HFF-Myc (cell line): ENCODE data around the gene SPACA4.
"Not testable (repeated sequence)": the region's sequence is repeated elsewhere in the genome, so short reads cannot be mapped to it uniquely, and the experiment has no call there.

Experiments
- DNase-seq: peaks from one replicate; pipeline ENCODE4 v3.0.0-alpha.2; 2011; ENCODE audit warnings: low read depth; ENCODE audit errors: extremely low read depth
- H3K4me3 ChIP-seq: replicated peaks from 2 replicates; pipeline ENCODE4 v1.5.1; 2011; ENCODE audit warnings: low read depth, mild to moderate bottlenecking, control low read depth, low read length
- TF ChIP-seq, protein P1 (sequence below): IDR thresholded peaks from 2 replicates; pipeline ENCODE4 v1.5.1; 2012; ENCODE audit warnings: mild to moderate bottlenecking, low read depth, low read length, control low read depth; ENCODE audit errors: missing control alignments

SPACA4 gene

DNA sequence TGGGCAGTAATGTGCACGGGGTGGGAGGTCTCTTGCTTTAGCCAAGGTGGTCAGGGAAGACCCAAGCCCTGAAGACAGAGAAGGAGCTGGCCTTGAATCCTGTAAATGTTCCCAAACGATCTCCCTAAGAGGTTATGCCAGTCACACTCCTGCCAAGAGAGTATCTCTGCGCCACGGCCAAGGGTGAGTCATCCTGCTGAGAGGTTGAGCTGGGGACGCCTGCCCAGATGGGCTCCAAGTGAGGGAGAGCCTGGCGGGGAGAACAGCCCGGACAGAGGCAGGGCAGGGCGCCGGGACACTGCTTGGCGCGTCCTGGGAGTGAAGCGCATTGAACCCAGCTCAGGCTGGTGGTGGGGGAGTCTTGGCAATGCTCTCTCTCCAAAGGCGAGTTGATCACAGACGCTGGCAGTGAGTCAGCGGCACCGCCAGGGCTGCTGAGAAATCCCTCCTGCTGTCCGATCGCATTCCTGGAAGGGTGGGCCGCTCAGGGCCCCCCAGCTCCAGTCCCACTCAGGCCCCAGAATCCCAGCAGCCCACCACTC lies 38.1 kb upstream of the SPACA4 start:
- peak; percentile 77 for DNase-seq
- TF ChIP-seq, protein P1, sequence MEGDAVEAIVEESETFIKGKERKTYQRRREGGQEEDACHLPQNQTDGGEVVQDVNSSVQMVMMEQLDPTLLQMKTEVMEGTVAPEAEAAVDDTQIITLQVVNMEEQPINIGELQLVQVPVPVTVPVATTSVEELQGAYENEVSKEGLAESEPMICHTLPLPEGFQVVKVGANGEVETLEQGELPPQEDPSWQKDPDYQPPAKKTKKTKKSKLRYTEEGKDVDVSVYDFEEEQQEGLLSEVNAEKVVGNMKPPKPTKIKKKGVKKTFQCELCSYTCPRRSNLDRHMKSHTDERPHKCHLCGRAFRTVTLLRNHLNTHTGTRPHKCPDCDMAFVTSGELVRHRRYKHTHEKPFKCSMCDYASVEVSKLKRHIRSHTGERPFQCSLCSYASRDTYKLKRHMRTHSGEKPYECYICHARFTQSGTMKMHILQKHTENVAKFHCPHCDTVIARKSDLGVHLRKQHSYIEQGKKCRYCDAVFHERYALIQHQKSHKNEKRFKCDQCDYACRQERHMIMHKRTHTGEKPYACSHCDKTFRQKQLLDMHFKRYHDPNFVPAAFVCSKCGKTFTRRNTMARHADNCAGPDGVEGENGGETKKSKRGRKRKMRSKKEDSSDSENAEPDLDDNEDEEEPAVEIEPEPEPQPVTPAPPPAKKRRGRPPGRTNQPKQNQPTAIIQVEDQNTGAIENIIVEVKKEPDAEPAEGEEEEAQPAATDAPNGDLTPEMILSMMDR, result no peak
- 0 out of 2 replicates have a peak overlapping the region, but pooled peaks have one; percentile 15 for H3K4me3 ChIP-seq

DNA sequence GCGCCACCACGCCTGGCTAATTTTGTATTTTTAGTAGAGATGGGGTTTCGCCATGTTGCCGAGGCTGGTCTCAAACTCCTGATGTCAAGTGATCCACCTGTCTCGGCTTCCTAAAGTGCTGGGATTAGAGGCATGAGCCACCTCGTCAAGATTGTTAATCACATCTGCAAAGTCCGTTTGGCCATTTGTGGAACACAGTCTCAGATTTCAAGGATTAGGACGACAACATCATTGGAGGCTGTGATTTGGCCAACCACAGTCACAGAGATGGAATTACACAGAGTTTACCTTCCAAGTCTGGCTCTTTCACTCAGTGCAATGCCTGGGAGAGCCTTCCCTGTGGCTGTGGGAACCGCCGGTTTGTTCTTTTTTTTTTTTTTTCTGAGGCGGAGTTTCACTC lies 36.7 kb upstream of the SPACA4 start:
- TF ChIP-seq, protein P1, result no peak
- no peak for DNase-seq
- no peak overlapping the region for H3K4me3 ChIP-seq

DNA sequence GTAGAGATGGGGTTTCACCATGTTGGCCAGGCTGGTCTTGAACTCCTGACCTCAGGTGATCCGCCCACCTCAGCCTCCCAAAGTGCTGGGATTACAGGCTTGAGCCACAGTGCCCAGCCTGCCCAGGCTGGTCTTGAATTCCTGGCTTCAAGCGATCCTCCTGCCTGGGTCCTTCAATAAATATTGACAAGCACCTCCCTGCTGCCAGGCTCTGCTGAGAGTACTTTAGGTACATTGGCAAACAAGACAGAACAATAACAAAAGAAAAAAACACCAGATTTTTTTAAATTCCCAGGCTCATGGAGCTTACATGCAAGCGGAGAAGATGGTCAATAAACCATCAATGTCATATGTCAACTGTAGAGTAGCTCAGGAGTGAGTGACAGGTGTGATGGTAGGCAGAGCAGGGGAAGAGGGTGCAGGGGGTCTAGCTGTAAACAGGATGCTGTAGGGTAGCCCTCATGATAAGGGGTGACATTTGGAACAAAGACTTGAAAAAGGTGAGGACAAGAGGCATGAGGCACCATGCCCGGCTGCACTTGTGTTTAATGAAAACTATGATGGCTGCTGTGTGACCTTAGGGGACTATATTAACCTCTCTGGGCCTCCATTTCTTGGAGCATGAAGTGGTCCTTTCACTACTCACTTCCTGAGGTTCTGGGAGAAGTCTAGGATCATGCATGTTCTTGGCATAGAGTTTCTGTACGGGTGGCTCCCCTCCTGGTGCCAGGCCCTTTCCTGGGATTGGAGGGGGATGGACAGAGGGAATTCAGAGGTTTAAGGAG lies 35.0 kb upstream of the SPACA4 start:
- H3K4me3 ChIP-seq, result no peak overlapping the region
- TF ChIP-seq, protein P1, result no peak
- no peak for DNase-seq

DNA sequence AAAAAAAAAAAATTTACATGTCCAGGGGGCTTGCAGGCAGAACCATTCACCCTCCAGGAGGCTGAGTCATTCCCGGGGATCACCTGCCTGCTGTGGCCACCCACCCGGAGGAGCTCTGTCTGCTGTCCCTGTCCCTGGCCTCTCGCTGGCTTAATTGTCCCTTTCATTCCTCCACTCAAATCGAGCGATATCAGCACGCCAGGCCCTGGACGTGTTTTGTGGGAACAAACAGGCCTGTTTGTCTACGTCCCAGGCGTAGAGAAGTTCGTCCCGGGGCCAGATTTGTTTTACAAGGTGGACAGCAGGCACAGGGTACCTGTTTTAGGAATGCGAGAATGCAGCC lies 33.4 kb upstream of the SPACA4 start:
- TF ChIP-seq, protein P1, result no peak
- no peak overlapping the region for H3K4me3 ChIP-seq
- DNase-seq, result no peak

DNA sequence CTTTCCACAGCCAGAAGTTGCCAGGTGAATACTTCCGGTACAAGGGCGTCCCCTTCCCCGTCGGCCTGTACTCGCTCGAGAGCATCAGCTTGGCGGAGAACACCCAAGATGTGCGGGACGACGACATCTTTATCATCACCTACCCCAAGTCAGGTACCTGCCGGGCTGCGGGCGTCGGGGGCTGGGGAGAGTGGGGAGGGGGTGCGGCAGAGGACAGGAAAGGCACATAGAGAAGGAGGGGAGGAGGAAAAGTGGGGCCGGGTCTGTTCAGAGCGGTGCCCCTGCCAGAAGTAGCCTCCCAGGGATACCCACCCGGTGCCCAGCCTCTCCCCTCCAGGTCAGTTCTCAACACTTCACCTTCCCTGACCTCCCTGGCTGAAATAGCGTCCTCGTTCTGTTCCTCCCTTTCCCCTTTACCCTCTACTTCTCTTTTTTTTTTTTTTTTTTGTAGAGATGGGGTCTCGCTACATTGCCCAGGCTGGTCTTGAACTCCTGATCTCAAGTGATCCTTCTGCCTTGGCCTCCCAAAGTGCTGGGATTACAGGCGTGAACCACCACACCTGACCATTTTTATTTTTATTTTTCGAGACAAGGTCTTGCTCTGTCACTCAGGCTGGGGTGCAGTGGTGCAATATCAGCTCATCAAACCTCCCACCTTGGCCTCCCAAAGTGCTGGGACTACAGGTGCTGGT lies 30.5 kb upstream of the SPACA4 start:
- H3K4me3 ChIP-seq, result no peak overlapping the region
- no peak for DNase-seq
- TF ChIP-seq, protein P1, result no peak

DNA sequence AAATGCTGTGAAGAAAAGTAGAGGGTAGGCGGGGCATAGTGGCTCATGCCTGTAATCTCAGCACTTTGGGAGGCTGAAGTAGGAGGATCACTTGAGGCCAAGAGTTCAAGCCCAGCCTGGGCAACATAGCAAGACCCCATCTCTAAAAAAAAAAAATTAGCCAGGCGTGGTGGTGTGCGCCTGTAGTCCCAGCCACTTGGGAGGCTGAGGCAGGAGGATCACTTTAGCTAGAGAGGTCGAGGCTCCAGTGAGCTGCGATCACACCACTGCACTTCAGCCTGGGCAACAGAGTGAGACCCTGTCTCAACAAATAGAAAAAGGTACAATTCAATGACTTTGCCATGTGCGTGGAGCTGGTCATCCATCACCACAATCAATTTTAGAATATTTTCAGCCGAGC lies 28.6 kb upstream of the SPACA4 start:
- H3K4me3 ChIP-seq, DNase-seq: not testable (repeated sequence)

DNA sequence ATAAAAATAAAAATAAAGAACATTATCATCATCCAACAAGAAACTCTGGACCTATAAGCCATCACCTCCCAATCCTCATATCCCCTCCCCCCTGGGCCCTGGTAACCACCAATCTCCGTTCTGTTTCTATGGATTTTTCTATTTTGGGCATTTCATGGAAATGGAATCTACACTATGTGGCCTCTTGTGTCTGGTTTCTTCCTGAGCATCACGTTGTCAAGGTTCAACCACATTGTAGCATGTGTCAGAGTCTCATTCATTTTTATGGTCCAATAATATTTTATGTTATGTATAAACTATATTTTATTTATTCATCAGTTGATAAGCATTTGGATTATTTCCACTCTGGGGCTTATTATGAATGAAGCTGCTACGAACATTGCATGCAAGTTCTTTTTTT lies 27.7 kb upstream of the SPACA4 start:
- TF ChIP-seq, protein P1, result no peak
- H3K4me3 ChIP-seq, result no peak overlapping the region
- no peak for DNase-seq
